GM15510 (cell line): ENCODE measurements around the gene MYO1F.

ENCODE experiments used
- POLR2A ChIP-seq: IDR thresholded peaks from 3 replicates; pipeline ENCODE4 v1.6.1; 2011; ENCODE audit warnings: borderline replicate concordance; ENCODE audit not compliant: insufficient read length; ENCODE audit errors: extremely low read depth

MYO1F gene

DNA sequence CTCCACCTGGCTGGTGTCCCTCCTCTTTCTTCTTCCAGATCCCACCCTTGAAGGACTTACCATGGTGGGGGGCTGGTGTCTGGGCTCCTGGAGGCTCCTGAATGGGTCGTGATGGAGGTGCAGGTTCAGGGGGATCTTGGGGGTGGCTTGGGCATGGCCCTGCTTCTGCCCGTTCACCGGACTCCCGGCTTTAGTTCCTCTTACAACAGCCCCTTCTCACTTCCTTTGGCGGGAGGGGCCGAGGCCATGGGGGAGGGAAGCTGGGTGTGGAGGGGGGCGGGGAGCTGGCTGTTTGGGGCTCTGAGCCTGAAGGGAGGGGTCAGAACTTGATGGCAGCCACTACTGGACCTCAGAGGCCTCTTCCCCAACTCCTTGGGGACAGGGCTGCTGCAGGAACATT lies at the start of gene MYO1F:
TSS of gene MYO1F (minus strand) at position 196 of the 400 bp plus-strand sequence. CDS start at position 63, 133 bp downstream.
- TF ChIP-seq POLR2A = peak; percentile 33

DNA sequence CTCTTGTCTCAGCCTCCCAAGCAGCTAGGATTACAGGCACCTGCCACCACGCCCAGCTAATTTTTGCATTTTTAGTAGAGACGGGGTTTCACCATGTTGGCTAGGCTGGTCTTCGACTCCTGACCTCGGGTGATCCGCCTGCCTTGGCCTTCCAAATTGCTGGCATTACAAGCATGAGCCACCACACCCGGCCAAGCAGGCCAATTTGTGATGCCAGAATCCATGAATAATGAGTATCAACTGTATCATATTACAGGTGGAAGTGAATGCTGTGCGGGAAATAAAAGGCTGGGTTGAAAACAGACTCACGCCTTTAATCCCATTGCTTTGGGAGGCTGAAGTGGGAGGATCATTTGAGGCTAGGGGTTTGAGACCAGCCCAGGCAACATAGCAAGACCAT lies 49.6 kb upstream of the MYO1F start:
- TF ChIP-seq POLR2A = no peak

DNA sequence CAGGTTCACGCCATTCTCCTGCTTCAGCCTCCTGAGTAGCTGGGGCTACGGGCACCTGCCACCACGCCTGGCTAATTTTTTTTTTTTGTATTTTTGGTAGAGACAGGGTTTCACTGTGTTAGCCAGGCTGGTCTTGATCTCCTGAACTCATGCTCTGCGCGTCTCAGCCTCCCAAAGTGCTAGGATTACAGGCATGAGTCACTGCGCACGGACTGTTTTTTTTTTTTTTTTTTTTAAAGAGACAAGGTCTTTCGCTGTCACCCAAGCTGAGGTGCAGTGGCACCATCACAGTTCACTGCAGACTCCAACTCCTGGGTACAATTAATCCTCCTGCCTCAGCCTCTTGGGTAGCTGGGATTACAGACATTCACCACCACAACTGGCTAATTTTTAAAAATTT lies 41.5 kb upstream of the MYO1F start:
- TF ChIP-seq POLR2A = no peak

DNA sequence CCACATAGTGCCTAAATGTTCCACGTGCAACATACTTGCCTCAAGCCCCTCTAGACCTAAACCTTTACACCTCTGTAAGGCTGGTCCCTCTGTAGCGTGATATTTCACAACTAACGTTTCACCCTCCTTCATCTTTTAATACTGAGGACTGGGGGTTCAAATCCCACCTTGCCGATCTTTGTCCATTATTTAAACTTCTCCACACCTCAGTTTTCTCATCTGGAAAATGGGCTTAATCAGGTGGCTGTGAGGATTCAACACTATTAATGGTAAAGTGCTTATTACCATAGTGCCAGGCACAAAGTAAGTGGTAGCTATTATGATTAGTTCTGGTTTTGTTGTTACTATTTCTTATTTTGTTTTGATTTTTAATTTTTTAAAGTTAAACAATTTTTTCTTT lies 40.7 kb upstream of the MYO1F start:
- TF ChIP-seq POLR2A = no peak

DNA sequence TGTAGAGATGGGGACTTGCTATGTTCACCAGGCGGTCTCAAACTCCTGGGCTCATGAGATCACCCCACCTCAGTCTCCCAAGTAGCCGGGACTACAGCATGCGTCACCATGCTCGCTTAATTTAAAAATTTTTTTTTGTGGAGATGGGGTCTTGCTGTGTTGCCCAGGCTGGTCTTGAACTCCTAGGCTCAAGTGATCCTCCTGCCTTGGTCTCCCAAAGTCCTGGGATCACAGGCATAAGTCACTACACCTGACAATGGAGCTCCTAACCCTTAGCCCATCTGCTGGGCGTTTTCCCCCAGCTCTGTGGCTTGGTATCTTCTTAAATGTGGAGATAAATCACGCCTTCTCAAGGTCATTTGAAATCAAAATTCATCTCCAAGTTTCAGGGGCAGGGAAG lies 39.6 kb upstream of the MYO1F start:
- no peak for TF ChIP-seq POLR2A

DNA sequence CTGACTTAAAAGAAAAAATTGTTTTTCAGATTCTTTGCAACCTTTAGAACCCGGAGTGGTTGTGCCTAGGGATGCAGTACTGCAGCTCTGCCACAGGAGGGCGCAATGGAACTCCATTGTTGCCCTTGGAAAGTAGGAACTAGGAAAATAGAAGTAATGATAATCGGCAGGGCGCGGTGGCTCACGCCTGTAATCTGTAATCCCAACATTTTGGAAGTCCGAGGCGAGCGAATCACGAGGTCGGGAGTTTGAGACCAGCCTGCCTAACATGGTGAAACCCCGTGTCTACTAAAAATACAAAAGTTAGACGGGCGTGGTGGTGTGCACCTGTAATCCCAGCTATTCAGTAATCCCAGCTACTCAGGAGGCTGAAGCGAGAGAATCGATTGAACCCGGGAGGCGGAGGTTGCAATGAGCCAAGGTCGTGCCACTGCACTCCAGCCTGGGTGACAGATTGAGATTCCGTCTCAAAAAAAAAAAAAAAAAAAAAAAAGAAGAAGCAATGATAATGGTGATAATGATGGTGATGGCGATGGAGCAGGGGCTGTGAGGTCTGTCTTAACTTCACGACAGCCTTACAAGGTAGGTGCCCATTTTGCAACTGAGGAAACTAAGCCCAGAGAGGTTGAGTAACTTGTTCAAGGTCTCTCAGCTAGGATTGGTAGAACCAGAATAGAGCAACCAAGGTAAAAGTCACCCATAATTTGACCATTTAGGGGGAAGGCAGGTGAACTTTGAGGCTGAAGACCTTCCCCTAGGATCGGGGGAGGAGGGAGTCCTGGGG lies 38.8 kb upstream of the MYO1F start:
- TF ChIP-seq POLR2A = no peak

DNA sequence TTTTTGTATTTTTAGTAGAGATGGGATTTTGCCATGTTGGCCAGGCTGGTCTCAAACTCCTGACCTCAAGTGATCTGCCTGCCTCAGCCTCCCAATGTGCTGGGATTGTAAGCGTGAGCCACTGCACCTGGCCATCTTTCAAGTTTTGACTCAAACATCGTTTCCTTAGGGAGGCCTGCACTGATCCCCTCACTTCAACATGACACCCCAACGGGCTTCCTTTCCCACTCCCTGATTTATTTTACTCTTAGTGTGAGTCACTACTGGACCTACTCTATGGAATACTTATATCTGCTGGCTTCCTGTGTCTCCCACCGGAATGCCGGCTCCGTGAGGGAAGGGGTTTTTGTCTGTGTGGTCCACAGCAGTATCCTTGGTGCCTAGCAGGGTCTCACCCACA lies 37.8 kb upstream of the MYO1F start:
- TF ChIP-seq POLR2A = no peak

DNA sequence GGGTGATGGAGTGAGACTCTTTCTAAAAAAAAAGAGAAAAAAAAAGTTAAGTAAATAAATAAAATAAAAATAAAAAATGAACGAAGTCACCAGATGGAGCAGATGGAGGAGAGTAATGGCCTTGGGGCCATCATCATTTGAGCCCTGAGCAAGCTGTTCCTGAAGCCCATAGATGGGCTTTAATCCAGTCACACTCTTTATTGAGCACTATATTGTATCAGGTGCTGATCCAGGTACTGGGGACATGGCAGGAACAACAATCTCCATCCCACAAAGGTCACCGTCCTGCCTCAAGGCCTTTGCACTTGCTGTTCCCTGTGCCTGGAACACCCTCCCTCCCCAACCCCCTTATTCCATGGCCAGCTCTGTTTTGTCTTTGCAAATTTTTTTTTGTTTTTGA lies 37.2 kb upstream of the MYO1F start:
- TF ChIP-seq POLR2A = no peak

DNA sequence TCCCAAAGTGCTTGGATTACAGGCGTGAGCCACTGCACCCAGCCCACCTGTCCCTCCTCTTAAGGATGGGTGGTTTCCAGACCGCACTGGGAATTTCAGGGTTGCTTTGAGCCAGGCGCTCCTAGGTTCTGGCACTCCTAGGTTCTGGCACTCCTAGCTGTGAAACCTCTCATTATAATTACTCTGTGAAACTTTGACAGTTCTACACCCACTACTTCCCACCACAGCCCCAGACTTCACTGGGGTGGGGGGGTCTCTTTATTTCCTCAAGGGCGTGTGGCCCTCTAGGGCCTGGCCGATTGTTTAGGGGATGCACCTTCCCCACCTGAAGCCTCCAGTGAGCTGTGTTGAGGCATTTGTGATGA lies 35.5 kb upstream of the MYO1F start:
- TF ChIP-seq POLR2A = no peak

DNA sequence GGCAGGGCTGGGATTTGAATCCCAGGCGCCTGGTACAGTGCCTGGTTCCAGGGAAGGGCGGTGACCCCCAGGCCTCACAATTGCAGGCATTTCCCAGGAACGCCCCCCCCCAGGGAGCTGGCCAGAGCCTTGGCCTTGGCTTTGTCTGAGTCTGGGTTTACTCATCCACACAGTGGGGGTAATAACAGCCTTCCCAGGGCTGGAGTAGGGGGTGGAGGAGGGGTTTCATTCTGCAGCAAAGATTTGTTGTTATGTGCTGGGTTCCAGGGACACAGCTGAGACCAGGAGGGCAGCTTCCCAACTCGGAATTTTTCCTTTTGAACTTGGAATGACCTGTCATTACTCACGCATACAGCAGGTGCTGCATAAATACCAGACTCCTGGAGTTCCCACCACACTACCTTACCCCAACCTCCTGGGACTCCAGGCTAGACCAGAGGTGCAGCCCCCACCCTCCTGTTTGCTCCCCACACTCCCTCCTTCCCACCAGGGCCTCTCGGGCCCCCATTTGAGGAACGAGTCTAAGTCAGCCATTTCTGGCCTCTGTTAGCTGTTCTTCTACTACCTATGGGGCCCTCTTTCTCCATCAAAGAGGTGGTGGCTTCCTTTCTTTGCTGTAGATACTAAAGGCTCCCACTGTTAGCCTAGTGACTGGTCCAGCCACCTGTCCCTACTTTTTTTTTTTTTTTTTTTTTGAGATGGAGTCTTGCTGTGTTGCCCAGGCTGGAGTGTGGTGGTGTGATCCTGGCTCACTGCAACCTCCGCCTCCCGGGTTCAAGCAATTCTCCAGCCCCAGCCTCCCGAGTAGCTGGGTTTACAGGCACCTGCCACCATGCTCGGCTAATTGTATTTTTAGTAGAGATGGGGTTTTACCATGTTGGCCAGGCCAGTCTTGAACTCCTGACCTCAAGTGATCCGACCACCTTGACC lies 34.9 kb upstream of the MYO1F start:
- no peak for TF ChIP-seq POLR2A

DNA sequence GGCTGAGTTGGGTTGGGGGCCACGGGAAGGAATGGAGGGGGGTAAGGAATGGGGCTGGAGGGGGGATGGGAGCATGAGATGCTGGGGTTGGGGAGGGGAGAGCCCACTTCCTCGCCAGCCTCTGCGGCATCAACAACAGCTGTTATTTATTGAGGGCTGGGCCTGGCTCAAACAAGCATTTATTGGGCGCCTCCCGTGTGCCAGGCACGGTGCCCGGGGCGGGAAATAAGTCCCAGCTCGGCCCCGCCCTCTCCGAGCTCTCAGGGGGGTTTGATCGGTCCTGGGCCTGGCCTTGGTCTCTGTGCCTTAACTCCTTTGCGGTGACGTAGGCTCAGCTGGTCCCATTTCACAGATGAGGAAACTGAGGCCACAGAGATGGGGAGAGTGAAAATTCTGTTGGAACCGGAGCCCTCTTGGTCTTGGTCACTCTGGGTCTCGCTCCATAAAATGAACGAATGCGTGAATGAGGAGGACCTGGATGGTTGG lies 34.2 kb upstream of the MYO1F start:
- TF ChIP-seq POLR2A = no peak

DNA sequence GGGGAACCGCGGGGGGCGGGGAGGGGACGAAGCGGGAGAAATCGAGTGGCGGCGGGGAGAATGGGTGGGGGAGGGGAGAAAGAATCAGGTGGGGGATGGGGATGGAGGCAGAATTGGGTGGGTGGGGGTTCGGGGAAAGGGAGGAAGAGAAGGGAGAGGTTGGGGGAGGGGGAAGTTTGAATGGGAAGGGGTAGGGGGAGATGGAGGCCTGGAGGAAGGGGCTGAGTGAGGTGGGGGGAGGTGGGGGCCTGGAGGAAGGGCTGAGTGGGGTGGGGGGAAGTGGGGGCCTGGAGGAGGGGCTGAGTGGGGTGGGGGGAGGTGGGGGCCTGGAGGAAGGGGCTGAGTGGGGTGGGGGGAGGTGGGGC lies 33.7 kb upstream of the MYO1F start:
- TF ChIP-seq POLR2A = no peak

DNA sequence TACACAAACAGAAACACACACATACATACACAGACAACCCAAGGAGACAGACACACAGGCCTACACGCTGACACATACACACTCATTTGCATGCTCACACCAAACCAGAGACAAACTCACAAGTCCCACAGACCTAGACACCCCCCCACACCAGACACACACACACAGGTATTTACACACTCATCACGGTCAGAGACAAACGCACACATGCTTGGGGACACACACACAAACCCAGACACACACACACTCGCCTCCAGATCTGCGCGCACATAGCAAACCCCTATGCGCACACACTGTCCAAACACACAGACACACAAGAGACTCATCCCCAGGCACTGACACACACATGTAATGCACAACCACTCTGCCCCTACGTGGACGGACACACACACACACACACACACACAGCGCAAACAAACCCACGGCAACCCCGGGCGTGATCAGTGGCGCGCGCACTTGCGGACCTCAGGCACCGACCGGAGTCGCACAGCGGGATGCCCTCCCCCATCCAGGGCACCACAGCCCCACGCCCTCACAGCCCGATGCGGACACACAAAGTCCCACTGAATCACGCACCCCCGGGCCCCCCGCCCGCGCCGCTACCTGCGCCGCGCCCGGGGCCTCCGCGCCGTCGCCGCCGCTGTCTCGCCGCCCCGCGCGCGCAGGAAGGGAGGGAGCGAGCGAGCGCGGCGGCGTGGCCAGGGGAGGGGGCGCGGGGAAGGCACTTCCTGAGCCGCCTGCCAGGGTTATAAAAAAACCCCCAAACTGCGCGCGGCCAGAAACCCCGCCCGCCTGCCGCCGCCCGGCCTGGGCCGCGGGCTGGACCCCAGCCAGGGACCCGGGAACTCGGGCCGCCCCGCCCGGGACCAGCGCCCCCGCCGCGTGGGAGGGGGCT lies 33.0 kb upstream of the MYO1F start, which contains the start of gene ADAMTS10:
TSS of gene ADAMTS10 (minus strand) at position 675 of the 895 bp plus-strand sequence. CDS start 5,005 bp downstream, outside the sequence.
- TF ChIP-seq POLR2A = no peak

DNA sequence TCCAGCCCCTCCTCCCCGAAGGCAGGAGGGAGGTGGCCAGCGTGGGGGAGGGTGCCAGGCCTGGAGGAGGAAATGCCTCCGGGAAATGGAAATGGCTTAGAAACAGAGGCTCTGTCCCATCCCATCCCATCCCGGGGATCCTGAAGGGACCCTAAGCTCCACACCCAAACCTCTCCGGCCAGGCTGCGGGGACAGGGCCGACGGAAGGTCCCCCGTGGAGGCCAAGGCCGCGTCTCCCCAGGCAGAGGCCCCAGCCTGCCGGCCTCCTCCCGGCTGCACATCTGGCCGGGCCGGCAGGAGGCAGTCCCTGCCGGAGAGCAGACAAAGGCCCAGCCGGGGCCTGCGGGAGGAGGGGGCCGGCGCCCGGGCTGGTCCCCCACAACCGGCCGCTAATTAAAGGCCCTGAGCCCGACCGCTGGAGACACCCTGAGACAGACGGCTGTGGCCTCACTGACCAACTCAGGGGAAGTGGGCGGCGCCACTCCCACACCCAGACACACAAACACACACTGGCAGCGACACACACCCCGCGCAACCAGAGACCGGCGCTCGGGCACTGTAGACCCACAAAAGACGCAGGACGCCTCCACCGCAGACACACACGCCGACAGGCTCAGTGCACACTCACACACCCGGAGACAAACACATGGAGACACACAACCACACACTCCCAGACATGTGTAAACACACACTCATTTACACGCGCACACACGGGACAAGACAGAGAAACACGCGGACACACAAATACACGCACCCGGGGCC lies 32.2 kb upstream of the MYO1F start:
- TF ChIP-seq POLR2A = no peak

DNA sequence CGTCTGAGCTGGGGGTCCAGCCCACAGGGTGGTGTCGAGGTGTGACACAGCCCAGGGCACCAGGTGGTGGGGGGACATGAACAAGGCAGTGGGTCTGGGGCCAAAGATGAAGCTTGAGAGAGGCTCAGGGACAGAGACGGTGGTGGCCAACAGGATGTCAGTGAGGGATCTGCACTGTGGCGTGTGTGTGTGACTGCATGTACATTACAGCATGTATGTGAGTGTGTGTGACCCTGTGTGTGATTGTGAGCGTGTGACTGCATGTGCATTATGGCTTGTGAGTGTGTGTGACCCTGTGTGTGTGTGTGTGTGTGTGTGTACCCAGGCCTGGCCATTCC lies 31.7 kb upstream of the MYO1F start:
- TF ChIP-seq POLR2A = no peak

DNA sequence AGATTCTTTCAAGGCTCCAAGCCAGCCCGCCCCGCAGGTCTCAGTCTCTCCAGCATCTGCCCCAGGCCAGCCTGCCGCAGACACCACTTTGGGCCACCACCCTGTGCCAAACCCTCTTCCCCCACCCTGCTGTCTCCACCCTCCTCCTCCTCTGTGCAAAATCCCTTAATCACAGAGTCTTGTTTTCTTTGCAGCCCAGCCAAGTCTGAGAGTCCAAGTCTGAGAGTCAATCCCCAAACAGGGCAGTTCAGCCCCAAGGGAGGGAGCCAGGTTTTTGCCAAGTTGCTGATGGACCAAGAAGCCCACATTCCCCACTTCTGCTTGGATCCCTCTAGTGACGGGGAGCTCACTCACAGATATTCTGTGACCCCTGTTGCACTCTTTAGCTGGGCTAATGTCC lies 30.1 kb upstream of the MYO1F start:
- TF ChIP-seq POLR2A = no peak
